Stimulated activated CD8-positive, alpha-beta memory T cell treated with anti-CD3 and anti-CD28 coated beads, Interleukin-15, amount 100 ng/mL, for 48 hours (primary cell): ENCODE results near the gene TAB3.
"Not testable (repeated sequence)": the region's sequence is repeated elsewhere in the genome, so short reads cannot be mapped to it uniquely, and the experiment has no call there.

Experiments
- DNase-seq, 2 donors: peaks; one replicate each; pipeline ENCODE4 v3.0.0-alpha.2; 2020; ENCODE audit warnings: low read depth in 2 of 2

Gene TAB3

DNA sequence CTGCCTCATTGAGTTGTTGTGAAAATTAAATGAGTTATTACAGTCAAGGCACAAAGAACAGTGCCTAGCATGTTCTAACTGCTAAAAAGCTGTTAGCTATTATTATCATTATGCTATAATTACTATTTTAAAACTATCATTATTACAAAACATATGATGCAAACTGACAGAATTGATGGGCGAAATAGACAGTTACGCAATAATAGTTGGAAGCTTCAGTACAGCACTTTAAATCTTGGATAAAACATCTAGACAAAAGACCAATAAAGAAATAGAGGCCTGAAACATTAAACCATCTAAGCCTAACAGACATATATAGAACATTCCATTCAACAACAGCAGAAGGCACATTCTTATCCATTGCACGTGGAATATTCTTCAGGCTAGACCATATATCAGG, 73.0 kb downstream of the TAB3 start:
- no peak for DNase-seq

DNA sequence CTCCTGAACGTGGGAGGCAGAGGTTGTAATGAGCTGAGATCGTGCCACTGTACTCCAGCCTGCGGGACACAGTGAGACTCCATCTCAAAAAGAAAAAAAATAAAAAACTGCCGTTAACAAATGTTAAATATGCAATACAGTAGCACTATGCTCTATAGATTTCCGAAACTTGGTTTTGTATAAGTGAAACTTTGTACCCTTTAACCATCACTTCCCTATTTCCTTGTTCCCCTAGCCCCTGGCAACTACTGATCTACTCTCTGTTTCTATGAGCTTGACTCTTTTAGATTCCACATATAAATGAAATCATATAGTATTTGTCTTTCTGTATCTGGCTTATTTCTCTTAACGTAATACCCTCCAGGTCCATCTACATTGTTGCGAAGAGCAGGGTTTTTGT, 74.1 kb downstream of the TAB3 start:
- DNase-seq = no peak

- no peak for DNase-seq
These were observed 76.7 kb downstream of the TAB3 start for GRCh38 chrX:30812326-30812725.

DNA sequence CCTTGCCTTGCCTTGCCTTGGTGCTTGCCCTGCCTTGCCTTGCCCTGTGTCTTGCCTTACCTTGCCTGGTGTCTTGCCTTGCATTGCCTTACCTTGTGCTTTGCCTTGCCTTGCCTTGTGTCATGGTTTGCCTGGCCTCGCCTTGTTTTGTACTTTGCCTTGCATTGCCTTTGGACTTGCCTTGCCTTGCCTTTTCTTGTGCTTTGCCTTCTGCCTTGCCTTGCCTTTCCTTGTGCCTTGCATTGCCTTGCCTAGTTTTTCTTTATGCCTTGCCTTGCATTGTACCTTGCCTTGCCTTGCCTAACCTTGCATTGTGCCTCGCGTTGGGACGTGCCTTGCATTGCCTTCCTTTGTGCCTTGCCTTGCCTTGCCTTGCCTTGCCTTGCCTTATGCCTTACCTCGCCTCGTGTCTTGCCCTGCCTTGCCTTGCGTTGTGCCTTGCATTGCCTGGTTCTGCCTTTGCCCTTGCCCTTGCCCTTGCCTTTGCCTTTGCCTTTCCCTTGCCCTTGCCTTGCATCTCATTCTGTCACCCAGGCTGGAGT, 82.8 kb downstream of the TAB3 start:
- DNase-seq = no peak

- DNase-seq = no peak
These were observed 84.6 kb downstream of the TAB3 start for GRCh38 chrX:30804462-30804861.

GRCh38 chrX:30800901-30801300, 88.2 kb downstream of the TAB3 start:
- no peak for DNase-seq

- DNase-seq = no peak
These were observed 89.7 kb downstream of the TAB3 start for GRCh38 chrX:30799327-30799726.

- DNase-seq = no peak
These were observed 90.2 kb downstream of the TAB3 start for GRCh38 chrX:30798810-30799209.

GRCh38 chrX:30797301-30797700, 91.8 kb downstream of the TAB3 start:
- DNase-seq = not testable (repeated sequence)

DNA sequence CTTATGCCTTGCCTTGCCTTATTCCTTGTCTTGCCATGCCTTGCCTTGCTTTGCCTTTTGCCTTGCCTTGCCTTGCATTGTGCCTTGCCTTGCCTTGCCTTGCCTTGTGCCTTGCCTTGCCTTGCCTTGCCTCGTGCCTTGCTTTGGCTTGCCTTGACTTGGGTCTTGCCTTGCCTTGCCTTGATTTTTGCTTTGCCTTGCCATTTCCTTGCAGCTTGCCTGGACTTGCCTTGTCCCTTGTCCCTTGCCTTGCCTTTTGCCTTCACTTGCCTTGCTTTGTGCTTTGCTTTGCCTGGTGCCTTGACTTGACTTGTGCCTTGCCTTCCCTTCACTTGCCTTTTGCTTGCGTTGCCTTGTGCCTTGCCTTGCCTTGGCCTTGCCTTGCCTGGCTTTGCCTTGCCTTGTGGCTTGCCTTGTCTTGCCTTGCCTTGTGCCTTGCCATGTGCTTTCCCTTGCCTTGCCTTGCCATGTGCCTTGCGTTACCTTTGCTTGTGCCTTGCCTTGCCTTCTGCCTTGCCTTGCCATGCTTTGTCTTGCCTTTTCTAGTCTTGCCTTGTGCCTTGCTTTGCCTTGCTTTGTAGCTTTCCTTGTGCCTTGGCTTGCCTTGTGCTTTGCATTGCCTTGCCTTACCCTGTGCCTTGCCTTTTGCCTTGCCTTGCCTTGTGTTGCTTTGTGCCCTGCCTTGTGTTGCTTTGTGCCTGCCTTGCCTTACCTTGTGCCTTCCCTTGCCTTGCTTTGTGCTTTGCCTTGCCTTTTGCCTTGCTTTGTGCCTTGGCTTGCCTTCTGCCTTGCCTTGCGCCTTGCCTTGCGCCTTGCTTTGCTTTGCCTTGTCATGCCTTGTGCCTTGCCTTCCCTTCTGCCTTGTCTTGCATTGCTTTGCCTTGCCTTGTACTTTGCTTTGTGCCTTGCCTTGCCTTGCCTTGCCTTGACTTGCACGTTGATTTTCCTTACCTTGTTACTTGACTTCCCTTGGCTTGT, 92.8 kb downstream of the TAB3 start:
- DNase-seq = no peak

GRCh38 chrX:30794497-30794896, 94.6 kb downstream of the TAB3 start:
- no peak for DNase-seq

DNA sequence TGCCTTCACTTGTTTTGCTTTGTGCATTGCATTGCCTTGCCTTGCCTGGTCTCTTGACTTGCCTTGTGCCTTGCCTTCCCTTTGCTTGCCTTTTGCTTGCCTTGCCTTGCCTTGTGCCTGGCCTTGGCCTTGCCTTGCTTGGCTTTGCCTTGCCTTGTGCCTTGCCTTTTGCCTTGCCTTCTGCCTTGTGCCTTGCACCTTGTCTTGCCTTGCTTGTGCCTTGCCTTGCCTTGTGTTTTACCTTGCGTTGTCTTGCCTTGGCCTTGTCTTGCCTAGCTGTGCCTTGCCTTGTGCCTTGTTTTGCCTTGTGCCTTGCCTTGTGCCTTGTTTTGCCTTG, 95.3 kb downstream of the TAB3 start:
- no peak for DNase-seq

DNA sequence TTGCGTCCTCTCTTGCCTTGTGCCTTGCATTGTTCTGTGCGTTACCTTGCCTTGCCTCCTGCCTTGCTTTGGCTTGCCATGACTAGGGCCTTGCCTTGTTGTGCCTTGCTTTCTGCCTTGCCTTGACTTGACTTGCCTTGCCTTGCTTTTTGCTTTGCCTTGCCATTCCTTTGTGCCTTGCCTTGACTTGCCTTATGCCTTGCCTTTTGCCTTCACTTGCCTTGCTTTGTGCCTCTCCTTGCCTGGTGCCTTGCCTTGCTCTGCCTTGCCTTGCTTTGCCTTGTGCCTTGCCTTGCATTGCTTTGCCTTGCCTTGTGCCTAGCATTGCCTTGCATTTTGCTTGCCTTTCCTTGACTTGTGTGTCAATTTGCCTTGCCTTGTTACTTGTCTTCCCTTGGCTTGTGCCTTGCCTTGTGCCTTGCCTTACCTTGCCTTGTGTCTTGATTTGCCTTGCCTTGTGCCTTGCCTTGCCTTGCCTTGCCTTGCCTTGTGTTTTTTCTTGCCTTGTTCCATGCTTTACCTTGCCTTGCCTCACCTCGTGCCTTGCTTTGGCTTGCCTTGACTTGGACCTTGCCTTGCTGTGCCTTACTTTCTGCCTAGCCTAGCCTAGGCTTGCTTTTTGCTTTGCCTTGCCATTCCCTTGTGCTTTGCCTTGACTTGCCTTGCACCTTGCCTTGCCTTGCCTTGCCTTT, 95.8 kb downstream of the TAB3 start:
- DNase-seq = no peak

- DNase-seq = no peak
These were observed 97.5 kb downstream of the TAB3 start for GRCh38 chrX:30791296-30792278.

- DNase-seq = no peak
These were observed 102.0 kb downstream of the TAB3 start for GRCh38 chrX:30787012-30787411.

DNA sequence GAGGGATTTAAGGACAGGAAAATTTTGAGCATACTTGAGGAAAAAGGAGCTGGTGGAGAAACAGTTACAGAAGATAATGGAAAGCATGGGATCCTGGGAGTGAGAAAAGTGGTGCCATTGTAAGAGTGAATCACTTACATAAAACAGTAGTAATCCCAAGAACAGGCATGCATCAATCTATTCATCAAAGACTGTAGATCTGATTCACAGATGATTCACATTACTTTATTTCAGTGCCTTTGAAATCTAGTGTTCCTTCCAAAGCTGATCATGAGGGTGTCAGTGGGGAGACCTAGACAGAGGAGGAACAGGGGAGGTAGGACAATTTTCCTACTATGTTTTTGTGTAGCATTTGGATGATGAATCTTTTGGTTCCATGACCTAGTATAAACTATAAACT, 102.7 kb downstream of the TAB3 start:
- DNase-seq = no peak

DNA sequence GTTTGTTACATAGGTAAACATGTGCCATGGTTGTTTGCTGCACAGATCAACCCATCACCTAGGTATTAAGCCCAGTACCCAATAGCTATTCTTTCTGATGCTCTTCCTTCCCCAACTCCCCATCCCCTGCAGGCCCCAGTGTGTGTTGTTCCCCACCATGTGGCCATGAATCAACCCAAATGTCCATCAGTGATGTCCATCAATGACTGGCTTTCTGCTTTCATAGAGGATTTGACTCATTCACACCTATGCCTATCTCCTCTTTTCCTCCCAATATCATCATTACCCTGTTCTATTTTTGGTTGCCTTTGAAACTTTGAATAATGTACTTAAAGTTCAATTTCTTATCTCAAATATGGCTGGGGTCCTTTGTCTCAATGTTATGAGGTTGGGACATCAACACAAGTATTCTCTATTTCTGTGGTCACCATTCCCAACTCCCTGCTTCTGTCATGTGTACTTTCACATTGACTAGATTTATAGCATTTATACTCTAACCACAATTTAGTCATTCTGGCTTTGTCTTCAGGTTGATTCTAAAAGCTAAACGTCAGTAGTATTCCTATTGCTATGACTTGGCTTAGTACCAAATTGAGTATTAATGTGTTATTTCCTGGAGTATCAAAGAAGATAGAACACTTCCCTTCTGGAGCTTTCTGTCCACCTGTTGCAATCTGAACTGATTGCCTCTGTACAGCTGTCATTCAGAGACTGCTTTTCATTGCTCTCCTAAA, 107.2 kb downstream of the TAB3 start:
- DNase-seq = no peak

- DNase-seq = no peak
These were observed 109.5 kb downstream of the TAB3 start for GRCh38 chrX:30779453-30780030.

GRCh38 chrX:30777575-30777974, 111.5 kb downstream of the TAB3 start:
- no peak for DNase-seq
